Measurements from ENCODE around the gene UBTD2.

UBTD2 gene

GRCh38 chr5:172267943-172268342 is 15.6 kb downstream of the UBTD2 start:
- Histone ChIP-seq H3K36me3 (ENCODE audit: control insufficient read depth, insufficient read depth, low read length) (peaks cover 2% of the 10 kb centered on the region), H3K27me3 (ENCODE audit: control insufficient read depth, insufficient read depth, low read length) (no peaks in the 10 kb centered on the region), H3K4me1 (ENCODE audit: control insufficient read depth, insufficient read depth, low read length) (peaks cover 12% of the 10 kb centered on the region), H3K4me3 (ENCODE audit: low read depth, low read length) (no peak overlapping the region), H3K9ac (ENCODE audit: low read depth, low read length) (no peak overlapping the region), H3K9me3 (ENCODE audit: control insufficient read depth, insufficient read depth, low read length) (no peaks in the 10 kb centered on the region)

DNA sequence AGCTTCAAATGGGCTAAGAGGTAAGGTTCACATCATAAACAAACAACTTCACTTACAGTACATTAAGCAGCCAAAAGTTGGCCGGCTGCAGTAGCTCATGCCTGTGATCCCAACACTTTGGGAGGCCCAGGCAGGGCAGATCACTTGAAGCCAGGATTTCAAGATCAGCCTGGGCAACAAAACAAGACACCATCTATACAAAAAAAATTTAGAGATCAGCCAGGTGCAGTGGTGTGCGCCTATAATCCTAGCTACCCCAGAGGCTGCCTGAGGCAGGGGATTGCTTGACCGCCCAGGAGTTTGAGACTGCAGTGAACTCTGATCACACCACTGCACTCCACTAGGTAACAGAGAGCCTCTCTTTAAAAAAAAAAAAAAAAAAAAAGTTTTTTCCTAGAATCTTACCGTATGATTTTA is 16.9 kb downstream of the UBTD2 start:
- no peaks in the 10 kb centered on the region for H3K9me3 ChIP-seq (ENCODE audit: control insufficient read depth, insufficient read depth, low read length)
- H3K4me1 ChIP-seq (ENCODE audit: control insufficient read depth, insufficient read depth, low read length): peaks cover 4% of the 10 kb centered on the region
- H3K36me3 ChIP-seq (ENCODE audit: control insufficient read depth, insufficient read depth, low read length): peaks cover 2% of the 10 kb centered on the region
- no peak overlapping the region for H3K9ac ChIP-seq (ENCODE audit: low read depth, low read length)
- no peaks in the 10 kb centered on the region for H3K27me3 ChIP-seq (ENCODE audit: control insufficient read depth, insufficient read depth, low read length)
- no peak overlapping the region for H3K4me3 ChIP-seq (ENCODE audit: low read depth, low read length)

DNA sequence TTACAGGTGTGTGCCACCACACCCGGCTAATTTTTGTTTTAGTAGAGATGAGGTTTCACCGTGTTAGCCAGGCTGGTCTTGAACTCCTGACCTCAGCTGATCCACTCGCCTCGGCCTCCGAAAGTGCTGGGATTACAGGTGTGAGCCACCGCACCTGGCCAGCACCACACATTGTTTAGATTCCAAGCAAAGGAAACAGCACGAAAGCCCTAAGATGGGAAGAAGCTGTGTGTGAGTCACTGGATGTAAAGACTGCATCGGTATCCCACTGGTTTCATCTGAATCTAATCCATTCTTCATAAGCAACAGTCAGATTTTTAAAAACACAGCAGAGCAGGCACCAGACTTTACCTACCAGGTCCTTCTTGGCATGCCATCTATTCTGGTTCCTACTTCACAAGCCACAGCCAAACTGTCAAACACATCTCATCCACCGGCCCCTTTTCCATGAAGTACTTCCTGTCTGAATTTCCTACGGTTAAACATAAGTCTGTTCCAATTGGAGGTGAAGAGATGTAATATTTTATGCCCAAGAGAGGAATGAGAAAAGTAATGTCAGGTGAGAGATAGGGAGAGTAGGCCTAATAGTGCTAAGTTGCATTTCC is 17.4 kb downstream of the UBTD2 start:
- Histone ChIP-seq H3K9me3 (ENCODE audit: control insufficient read depth, insufficient read depth, low read length) (no peaks in the 10 kb centered on the region), H3K4me3 (ENCODE audit: low read depth, low read length) (no peak overlapping the region)

GRCh38 chr5:172264815-172265395 is 18.7 kb downstream of the UBTD2 start:
- Histone ChIP-seq H3K4me1 (ENCODE audit: control insufficient read depth, insufficient read depth, low read length) (peaks cover 3% of the 10 kb centered on the region), H3K27me3 (ENCODE audit: control insufficient read depth, insufficient read depth, low read length) (no peaks in the 10 kb centered on the region), H3K9me3 (ENCODE audit: control insufficient read depth, insufficient read depth, low read length) (no peaks in the 10 kb centered on the region), H3K36me3 (ENCODE audit: control insufficient read depth, insufficient read depth, low read length) (peaks cover 2% of the 10 kb centered on the region), H3K9ac (ENCODE audit: low read depth, low read length) (no peak overlapping the region), H3K4me3 (ENCODE audit: low read depth, low read length) (no peak overlapping the region)

More for the DNA sequence above, 17.4 kb downstream of the UBTD2 start:
- peaks cover 1% of the 10 kb centered on the region for H3K4me1 ChIP-seq (ENCODE audit: control insufficient read depth, insufficient read depth, low read length)
- H3K9ac ChIP-seq (ENCODE audit: low read depth, low read length): no peak overlapping the region
- no peaks in the 10 kb centered on the region for H3K27me3 ChIP-seq (ENCODE audit: control insufficient read depth, insufficient read depth, low read length)
- H3K36me3 ChIP-seq (ENCODE audit: control insufficient read depth, insufficient read depth, low read length): peaks cover 2% of the 10 kb centered on the region

DNA sequence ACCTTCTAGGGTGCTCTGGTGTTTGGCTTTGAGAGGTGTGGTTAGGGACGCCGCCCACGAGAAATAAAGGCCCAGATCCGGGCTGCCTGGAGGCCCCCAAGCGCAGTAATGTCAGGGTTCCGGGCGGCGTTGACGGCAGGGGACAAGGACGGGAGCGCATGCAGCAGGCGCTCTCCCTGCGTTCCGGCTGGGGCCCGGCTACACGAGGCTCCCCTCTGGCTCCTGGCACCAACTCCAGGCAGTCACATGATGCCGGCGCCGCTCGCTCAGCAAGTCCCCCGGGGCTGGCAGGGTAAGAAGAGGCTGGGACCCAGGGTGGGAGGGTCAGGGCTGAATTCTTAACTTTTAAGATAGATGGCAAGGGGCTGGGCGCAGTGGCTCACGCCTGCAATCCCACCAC is 28.1 kb downstream of the UBTD2 start:
- H3K27me3 ChIP-seq (ENCODE audit: control insufficient read depth, insufficient read depth, low read length): no peaks in the 10 kb centered on the region
- H3K36me3 ChIP-seq (ENCODE audit: control insufficient read depth, insufficient read depth, low read length): peaks cover 9% of the 10 kb centered on the region
- no peaks in the 10 kb centered on the region for H3K4me1 ChIP-seq (ENCODE audit: control insufficient read depth, insufficient read depth, low read length)
- H3K9ac ChIP-seq (ENCODE audit: low read depth, low read length): no peak overlapping the region
- no peak overlapping the region for H3K4me3 ChIP-seq (ENCODE audit: low read depth, low read length)
- no peaks in the 10 kb centered on the region for H3K9me3 ChIP-seq (ENCODE audit: control insufficient read depth, insufficient read depth, low read length)

DNA sequence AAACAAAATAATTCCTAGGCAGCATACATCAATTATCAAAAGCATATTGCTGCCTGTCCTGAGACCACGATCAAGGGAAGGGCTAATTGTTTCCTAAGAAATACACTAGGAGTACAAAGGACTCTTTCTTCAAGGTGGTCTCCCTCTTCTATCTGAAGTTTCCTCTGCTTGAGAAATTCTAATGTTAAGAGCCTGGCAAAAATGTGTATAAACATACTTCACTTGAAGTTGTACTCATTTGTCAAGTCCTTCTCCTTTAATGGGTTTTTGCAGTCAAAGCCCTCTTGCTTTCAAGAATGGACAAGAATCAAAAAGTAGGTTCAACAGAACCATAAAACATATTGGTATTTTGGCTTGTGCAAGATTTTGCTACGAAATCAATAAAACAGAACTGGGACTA is 31.1 kb downstream of the UBTD2 start:
- no peaks in the 10 kb centered on the region for H3K27me3 ChIP-seq (ENCODE audit: control insufficient read depth, insufficient read depth, low read length)
- no peak overlapping the region for H3K9ac ChIP-seq (ENCODE audit: low read depth, low read length)
- peaks cover 9% of the 10 kb centered on the region for H3K36me3 ChIP-seq (ENCODE audit: control insufficient read depth, insufficient read depth, low read length)
- H3K4me1 ChIP-seq (ENCODE audit: control insufficient read depth, insufficient read depth, low read length): no peaks in the 10 kb centered on the region
- H3K4me3 ChIP-seq (ENCODE audit: low read depth, low read length): no peak overlapping the region
- no peaks in the 10 kb centered on the region for H3K9me3 ChIP-seq (ENCODE audit: control insufficient read depth, insufficient read depth, low read length)

GRCh38 chr5:172251419-172251818 is 32.1 kb downstream of the UBTD2 start:
- Histone ChIP-seq H3K4me1 (ENCODE audit: control insufficient read depth, insufficient read depth, low read length) (no peaks in the 10 kb centered on the region), H3K4me3 (ENCODE audit: low read depth, low read length) (no peak overlapping the region), H3K27me3 (ENCODE audit: control insufficient read depth, insufficient read depth, low read length) (no peaks in the 10 kb centered on the region), H3K9ac (ENCODE audit: low read depth, low read length) (no peak overlapping the region), H3K9me3 (ENCODE audit: control insufficient read depth, insufficient read depth, low read length) (no peaks in the 10 kb centered on the region), H3K36me3 (ENCODE audit: control insufficient read depth, insufficient read depth, low read length) (peaks cover 9% of the 10 kb centered on the region)

DNA sequence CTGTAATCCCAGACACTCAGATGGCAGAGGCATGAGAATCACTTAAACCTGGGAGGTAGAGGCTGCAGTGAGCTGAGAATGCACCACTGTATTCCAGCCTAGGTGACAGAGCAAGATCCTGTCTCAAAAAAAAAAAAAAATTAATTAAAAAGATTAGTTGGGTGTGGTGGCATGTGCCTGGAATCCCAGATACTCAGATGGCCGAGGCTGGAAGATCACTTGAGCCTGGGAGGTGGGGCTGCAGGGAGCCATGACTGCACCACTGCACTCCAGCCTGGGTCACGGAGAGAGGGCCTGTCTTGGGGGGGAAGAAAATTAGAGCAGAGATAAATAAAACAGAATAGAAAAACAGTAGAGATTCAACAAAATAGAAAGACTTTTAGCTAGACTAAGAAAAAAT is 34.9 kb downstream of the UBTD2 start:
- Histone ChIP-seq H3K9ac (ENCODE audit: low read depth, low read length) (no peak overlapping the region), H3K4me1 (ENCODE audit: control insufficient read depth, insufficient read depth, low read length) (no peaks in the 10 kb centered on the region)

DNA sequence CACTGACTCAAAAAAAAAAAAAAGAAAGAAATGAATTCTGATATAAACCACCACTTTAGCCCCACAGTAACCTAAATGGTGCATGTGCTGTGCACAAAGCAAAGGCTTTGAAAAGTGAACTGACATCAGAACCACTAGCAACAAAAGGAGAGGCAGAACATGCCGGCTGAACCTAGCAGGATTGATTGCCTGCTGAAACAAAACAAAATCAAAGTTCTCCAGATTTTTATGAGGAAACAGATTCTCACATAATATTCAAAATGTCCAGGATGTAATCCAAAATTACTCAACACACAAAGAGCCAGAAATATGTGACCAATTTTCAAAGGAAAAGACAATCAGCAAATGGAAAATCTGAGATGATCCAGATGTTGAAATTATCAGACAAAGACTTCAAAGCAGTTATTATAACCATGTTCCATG is 37.9 kb downstream of the UBTD2 start:
- Histone ChIP-seq H3K4me1 (ENCODE audit: control insufficient read depth, insufficient read depth, low read length) (no peaks in the 10 kb centered on the region), H3K9me3 (ENCODE audit: control insufficient read depth, insufficient read depth, low read length) (no peaks in the 10 kb centered on the region), H3K27me3 (ENCODE audit: control insufficient read depth, insufficient read depth, low read length) (no peaks in the 10 kb centered on the region), H3K36me3 (ENCODE audit: control insufficient read depth, insufficient read depth, low read length) (no peaks in the 10 kb centered on the region), H3K4me3 (ENCODE audit: low read depth, low read length) (no peak overlapping the region), H3K9ac (ENCODE audit: low read depth, low read length) (no peak overlapping the region)

More for the DNA sequence above, 34.9 kb downstream of the UBTD2 start:
- H3K36me3 ChIP-seq (ENCODE audit: control insufficient read depth, insufficient read depth, low read length): no peaks in the 10 kb centered on the region
- H3K9me3 ChIP-seq (ENCODE audit: control insufficient read depth, insufficient read depth, low read length): no peaks in the 10 kb centered on the region
- no peaks in the 10 kb centered on the region for H3K27me3 ChIP-seq (ENCODE audit: control insufficient read depth, insufficient read depth, low read length)
- no peak overlapping the region for H3K4me3 ChIP-seq (ENCODE audit: low read depth, low read length)

GRCh38 chr5:172245046-172245445 is 38.5 kb downstream of the UBTD2 start:
- no peaks in the 10 kb centered on the region for H3K36me3 ChIP-seq (ENCODE audit: control insufficient read depth, insufficient read depth, low read length)
- no peaks in the 10 kb centered on the region for H3K27me3 ChIP-seq (ENCODE audit: control insufficient read depth, insufficient read depth, low read length)
- no peaks in the 10 kb centered on the region for H3K4me1 ChIP-seq (ENCODE audit: control insufficient read depth, insufficient read depth, low read length)
- no peak overlapping the region for H3K4me3 ChIP-seq (ENCODE audit: low read depth, low read length)
- no peak overlapping the region for H3K9ac ChIP-seq (ENCODE audit: low read depth, low read length)
- no peaks in the 10 kb centered on the region for H3K9me3 ChIP-seq (ENCODE audit: control insufficient read depth, insufficient read depth, low read length)

DNA sequence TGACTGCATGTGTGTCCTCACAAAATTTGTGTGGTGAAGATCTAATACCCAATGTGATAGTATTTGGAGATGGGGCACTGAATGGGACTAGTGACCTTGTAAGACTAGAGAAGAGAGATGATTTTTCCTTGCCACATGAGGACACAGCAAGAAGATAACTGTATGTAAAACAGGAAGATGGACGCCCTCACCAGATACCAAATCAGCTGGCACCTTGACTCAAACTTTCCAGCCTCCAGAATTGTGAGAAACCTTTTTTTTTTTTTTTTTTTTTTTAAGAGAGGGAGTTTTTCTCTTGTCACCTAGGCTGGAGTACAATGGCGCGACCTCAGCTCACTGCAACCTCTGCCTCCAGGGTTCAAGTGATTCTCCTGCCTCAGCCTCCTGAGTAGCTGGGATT is 40.3 kb downstream of the UBTD2 start:
- Histone ChIP-seq H3K4me3 (ENCODE audit: low read depth, low read length) (no peak overlapping the region), H3K9ac (ENCODE audit: low read depth, low read length) (no peak overlapping the region), H3K36me3 (ENCODE audit: control insufficient read depth, insufficient read depth, low read length) (no peaks in the 10 kb centered on the region)

DNA sequence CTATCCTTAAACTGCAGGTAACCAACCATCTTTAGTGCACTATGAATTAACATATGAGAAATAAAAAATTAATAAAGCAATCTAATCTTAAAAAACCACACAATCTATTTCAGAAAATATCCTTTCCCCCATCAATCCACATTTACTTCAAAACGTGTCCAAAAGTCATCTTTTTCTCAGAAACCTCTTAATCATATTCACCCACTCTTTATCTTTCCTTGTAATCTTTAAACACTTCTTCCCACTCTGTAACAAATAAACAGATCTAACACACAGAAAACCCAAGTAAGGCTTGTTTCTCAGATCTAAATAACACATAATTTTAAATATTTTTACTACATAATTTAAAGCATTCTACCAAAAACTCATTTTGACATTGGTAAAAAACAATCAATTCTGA is 45.2 kb downstream of the UBTD2 start:
- Histone ChIP-seq H3K27me3 (ENCODE audit: control insufficient read depth, insufficient read depth, low read length) (no peaks in the 10 kb centered on the region), H3K36me3 (ENCODE audit: control insufficient read depth, insufficient read depth, low read length) (peaks cover 6% of the 10 kb centered on the region), H3K4me3 (ENCODE audit: low read depth, low read length) (no peak overlapping the region), H3K9ac (ENCODE audit: low read depth, low read length) (no peak overlapping the region), H3K4me1 (ENCODE audit: control insufficient read depth, insufficient read depth, low read length) (peaks cover 15% of the 10 kb centered on the region), H3K9me3 (ENCODE audit: control insufficient read depth, insufficient read depth, low read length) (no peaks in the 10 kb centered on the region)

More for the DNA sequence above, 40.3 kb downstream of the UBTD2 start:
- no peaks in the 10 kb centered on the region for H3K4me1 ChIP-seq (ENCODE audit: control insufficient read depth, insufficient read depth, low read length)
- no peaks in the 10 kb centered on the region for H3K27me3 ChIP-seq (ENCODE audit: control insufficient read depth, insufficient read depth, low read length)
- no peaks in the 10 kb centered on the region for H3K9me3 ChIP-seq (ENCODE audit: control insufficient read depth, insufficient read depth, low read length)

Data from iPS-15b (cell line).